HG03520 (cell line): Measurements from ENCODE around the gene C1orf74.

Experiments used
- ATAC-seq: cut with Tn5 transposase; IDR thresholded peaks from one replicate; pipeline ENCODE4 v1.9.1; 2021; ENCODE audit warnings: mild to moderate bottlenecking, moderate library complexity; ENCODE audit not compliant: unreplicated experiment

C1orf74 gene

DNA sequence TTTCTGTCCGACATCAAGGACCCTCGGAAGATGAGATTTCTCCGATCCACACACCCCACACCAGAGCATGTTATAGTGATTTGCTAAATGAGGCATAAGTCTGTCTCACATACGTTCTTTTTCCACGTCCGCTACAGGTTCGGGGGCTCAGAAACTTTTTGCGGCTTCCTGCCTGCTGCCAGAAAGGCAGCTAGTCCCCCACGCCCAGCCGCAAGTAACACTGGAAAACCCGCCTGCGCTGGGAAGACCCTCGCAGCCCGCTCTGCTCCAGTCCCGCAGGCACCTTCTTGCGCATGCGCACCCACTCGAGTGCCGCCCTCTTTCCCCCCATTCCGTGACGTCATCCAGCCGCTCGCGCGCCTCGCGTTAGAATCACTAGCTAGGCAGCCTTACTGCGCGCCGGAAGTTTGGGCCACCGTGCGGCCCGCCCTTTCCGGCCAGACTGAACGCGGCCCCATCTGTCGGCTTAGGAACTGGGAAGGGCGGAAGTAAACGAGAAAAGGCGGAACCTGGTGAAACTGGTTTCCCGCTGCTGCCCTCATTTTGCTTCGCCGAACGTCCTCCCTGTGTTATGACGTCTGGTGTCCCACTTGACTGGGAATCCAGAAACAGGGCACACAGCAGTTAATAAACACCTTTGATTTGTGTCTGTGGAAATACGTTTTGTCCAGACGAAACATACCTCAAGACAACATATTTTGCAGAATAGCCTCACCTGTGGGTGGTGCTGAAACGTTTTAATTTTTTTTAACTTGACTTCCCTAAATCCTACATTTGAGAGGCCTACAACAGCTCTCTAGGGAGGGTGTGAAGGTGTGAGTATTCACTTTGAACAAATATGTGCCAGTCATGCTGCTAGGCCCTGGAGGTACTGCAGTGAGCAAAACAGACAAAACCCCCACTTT is at the start of gene C1orf74:
TSS of gene C1orf74 (minus strand) at position 295 of the 905 bp plus-strand sequence. CDS start 925 bp downstream, outside the sequence.
- ATAC-seq = peak; percentile 99

DNA sequence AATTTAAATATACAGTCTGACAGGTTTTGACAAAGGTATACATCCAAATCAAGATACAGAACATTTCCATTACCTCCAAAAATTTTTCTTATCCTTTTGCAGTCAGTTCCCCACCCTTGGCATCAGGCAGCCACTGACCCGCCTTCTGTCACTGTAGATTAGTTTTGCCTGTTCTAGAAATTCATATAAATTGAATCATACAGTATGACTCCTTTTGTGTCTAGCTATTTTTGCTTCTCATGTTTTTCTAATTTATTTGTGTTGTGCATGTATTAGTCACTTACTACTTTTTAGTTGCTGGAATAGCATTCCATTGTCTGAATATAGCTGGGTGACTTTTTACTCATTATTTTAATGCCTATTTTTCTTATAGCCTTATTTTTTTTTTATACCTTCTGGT is 47.3 kb upstream of the C1orf74 start:
- no peak for ATAC-seq

DNA sequence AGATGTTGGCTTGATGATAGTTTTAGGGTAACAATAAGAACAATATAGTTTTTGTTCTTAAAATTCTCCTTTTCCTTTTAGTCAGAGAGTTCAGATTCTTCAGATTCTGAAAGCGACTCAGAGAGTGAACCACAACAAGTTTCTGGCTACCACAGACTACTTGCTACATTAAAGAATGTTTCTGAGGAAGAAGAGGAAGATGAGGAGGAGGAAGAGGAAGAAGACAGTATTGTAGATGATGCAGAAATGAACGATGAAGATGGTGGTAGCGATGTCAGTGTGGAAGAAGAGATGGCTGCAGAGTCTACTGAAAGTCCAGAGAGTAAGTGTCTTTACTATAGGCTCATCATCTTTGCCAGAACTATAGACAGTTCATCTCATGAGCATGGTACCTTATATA is 46.4 kb upstream of the C1orf74 start:
- ATAC-seq = no peak

DNA sequence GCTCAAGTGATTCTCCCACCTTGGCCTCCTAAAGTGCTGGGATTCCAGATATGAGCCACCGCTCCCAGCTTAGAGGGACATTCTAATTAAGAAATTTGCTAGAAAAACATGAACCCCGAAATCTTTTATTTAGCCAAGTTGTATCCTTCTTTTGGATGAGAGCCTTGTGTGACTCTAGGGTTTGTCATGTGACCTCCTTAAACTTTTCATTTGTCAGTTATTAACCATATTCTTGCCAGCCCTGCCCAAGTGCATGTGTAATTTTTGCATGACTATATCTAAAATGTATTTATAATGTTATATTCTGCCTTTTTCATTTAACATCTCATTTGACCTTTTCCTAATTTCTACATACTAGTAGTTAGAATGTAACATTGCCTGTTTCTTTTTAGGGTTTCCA is 45.4 kb upstream of the C1orf74 start:
- ATAC-seq = no peak

DNA sequence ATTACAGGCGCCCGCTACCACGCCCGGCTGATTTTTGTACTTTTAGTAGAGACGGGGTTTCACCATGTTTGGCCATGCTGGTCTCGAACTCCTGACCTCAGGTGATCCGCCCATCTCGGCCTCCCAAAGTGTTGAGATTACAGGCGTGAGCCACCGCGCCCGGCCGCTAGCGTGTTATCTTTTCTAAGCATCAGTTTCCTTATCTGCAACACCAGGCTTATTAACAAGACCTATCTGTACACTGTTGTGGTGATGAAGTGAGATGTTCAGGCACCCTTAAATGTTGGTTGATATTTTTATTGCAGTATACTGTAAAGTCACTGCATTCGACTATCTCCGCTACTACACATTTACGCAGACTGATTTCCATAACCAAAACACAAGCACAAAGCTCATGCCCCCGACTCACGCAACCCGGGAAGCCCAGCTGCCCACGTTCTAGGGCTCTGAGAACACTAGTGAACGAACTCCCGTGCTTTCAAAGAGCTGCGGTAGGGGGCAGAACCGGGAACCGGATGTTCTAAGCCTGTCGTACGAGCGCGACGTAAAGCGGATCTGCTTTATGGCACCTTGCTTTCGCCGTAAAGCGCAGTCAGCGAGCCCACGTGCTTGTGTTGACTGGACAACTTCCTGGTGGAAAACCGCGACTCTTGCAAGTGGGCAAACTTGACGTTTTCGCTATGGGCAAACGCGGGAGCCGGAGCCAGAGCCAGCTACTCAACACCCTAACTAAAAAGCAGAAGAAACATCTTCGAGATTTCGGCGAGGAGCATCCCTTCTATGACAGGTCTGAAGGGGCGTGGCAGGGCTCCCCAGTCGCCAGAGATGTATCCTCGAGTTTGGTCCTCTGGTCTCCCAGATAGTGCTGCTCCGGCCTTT is 43.3 kb upstream of the C1orf74 start, which contains the start of gene UTP25:
TSS of gene UTP25 (plus strand) at position 589 of the 879 bp plus-strand sequence. CDS start at position 681, 92 bp downstream.
- peak; percentile 91 for ATAC-seq

DNA sequence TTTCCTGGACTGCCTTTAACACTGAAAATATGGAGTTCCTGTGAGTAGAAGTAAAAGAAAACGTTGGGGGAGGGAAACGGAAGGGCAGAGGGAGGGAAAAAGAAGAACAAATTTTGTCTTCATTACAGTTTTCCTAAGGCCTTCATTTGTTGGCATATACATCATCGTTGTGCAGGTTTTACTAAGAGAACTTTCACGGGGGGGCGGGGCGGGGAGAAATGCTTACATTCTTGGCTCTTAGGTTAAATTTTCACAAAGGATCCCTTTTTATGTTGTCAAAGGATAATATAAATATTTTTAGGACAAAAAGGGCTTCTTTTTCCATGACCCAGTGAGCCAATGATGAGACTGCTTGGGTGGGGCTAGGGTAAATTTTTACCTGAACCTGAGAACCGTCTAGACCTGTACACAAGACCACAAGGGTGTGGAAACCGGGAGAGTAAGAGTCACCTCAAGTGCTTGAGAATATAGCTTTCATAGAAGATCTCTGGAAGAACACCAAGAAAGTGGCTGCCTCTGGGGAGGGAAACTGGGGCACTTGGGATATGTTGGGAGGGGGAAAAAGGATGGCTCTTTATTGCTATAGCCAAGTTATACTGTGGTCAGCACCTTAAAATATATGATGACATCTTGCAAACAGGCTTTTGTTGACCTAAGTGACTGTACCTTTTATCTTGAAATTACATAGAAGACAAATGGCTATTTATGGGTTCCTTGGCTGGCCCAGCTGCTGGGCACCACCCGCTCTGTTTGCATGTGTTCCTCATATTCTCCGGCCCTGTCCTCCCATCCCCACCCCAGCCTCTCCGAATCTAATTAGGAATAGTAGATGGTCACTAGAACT is 41.5 kb upstream of the C1orf74 start:
- no peak for ATAC-seq

DNA sequence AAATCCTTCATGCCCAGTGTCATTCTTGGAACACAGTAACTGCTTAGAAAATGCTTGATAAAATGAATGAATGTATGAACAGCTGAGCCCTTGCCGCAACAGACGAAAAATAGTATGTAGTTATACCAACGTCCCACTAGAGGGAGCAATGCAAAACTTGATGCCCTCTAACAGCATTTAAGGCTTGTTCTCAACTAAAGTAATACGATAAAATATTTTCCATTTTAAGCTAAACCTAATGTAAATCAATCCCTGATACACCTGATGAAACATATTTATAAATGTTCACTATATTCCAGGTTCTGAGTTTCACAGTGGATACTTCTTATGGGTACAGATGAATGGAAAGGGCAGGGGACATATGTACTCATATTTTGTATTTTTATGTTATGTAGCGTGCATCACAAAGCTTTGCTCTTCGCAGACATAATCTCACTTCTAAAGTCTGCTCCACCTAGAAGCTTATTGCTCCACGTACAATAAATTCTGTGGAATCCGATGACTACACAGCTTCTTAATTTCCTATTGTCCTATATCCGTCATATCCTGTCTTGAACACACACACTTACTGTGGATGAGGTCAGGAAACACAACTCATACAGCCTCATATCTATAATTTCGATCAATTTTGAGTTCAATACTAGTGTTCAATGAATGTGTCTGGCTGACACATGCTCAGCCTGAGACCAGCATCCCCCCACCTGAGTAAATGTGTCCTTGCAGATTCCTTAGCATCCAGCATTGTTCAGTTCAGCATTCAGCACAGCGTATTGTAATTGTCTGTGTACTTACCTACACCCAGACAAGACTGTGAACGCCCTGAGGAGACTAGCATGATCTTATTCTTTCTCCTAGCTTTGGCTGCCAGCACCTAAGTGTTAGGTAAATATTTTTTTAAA is 39.0 kb upstream of the C1orf74 start:
- no peak for ATAC-seq

DNA sequence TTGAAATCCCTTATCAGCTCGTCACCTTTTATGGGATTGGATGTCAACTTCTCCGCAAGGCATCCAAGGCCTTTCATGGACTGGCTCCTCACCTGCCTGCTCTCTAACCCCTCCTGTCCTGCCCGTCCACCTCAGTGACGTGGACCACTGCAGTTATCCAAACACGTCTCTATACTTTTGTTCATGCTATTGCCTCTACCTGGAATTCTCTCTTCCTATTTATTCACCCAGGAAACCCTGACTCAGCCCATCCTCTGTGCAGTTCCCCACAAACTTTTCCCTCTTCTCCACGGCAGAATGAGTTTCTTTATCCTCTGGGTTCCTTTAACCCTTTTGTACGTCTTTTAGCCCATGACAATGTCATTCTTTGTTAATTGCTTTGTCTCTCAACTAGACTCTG is 38.3 kb upstream of the C1orf74 start:
- ATAC-seq = no peak

DNA sequence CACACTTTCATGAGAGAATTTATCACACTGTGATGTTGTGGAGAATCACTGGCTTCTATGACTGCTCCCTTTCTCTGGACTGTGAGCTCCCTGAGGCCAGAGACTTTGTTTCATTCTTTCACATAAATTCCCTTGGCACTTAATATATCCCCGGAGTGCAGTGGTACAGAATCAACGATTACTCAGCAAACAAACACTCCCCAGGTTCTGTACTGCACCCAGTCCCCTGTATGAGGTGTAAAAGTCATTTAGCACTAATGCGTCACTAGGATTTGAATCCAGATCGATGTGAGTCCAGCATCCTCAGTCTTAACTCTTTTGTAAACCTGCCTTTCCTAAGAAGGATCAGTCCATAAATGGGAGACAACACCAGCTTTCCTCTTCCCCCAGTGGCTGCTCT is 36.6 kb upstream of the C1orf74 start:
- ATAC-seq = no peak

DNA sequence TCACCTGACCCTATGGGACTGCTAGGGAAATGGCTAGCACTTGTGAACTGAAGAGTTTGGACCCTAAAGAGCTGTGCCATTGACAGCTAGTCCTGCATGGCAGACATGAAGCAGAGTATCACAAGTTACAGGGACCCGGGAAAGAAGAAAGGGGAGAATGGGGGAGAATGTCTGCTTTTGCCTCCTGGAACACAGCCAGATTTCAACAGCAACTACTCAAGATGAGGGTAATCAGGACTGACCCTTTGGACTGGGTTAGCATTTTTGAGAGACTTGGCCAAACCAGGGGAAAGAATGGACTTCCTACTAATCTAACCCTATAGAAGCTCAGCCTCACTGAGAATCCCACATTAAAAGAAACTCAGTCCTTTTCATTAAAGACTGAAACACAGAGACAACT is 34.7 kb upstream of the C1orf74 start:
- ATAC-seq = no peak

DNA sequence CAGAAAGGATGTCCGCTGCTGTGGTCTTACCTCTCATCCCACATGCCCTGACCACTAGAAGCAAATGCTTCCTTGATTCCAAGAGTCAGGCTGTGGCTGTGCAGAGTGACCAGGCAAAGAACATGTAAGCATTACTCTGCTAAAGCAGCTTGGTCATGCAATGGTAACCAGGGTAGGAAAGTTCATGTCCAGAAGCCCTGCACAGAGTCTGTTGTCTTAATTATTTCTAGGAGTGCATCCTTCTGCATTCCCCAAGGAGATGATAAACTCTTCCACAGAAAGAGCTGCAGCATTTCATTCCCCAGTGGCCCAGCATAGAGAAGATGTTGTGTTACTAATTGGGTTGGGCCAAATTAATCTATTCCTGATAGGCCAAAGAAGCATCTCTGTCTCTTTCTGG is 33.3 kb upstream of the C1orf74 start:
- ATAC-seq = no peak

DNA sequence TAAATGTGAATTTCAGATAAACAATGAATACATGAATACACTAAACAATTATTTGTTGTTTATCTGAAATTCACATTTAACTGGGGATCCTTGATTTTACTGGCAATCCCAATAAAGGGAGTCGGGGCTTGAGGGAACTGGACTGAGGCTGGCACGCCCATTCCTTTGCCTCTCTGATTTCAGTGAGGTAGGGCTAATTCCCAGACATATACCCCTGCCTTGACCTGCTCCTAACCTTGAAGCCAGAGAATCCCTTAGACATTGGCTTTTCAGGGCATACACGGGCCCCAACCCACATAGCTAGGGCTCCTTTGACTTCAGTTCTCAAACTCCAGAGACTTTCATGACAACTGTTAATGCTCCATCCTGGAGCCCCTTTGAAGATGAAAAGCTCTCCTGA is 32.6 kb upstream of the C1orf74 start:
- no peak for ATAC-seq

DNA sequence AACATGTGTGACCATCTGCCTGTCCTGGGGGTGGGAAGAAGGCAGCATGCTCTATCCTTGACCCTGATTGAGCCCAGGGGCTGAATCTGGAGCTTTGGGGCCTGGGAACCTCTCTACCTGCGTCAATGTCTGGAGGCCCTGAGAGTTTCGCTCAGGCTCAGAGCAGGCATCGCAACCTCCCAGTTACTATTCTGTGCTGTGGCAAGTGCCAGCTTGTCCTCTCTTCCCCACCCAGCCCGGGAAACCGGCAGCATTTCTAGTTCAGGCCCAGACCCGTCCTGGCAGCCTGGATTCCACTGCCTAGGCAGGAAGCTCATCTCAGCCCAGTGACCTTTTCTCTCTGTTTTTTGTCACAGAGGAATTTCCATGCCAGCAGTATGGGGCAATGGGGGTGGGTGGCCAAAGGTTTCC is 31.6 kb upstream of the C1orf74 start:
- ATAC-seq = no peak

DNA sequence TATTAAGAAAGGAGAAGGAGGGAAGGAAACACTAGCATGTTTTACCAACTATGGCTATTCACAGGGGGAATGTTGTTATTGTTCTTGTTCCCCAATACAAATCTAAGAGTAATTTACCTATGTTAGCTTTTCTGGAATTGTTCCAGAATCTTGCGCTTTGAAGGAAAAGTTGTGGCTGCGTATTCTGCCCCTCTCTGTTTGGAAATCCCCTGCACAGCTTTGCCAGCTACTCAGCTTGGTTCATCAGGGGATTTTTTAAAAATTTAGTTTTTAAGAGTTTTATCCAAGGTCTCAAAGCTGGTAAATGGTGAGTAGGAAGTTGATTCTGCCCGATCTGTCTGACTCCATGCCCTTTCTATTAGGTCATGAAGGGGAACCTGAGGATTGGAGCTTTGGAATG is 31.1 kb upstream of the C1orf74 start:
- ATAC-seq = no peak

DNA sequence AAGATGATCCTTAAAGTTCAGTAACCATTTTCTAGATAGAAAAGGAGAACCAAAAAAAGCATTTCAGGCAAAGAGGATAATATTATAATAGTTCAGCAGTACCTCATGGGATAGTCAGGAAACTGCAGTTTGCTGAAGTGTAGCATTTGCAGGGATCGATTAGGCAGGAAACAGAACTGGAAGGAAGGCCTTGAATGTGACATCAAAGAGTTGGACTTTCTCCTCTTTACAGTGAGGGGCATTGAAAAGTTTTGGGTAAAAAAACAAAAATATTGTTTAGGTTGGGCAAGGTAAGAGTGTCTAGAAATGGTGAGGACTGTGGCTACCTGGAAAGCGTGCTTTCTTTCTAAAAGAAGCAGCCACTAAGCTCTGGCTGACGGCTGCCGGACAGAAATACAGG is 29.5 kb upstream of the C1orf74 start:
- ATAC-seq = no peak

DNA sequence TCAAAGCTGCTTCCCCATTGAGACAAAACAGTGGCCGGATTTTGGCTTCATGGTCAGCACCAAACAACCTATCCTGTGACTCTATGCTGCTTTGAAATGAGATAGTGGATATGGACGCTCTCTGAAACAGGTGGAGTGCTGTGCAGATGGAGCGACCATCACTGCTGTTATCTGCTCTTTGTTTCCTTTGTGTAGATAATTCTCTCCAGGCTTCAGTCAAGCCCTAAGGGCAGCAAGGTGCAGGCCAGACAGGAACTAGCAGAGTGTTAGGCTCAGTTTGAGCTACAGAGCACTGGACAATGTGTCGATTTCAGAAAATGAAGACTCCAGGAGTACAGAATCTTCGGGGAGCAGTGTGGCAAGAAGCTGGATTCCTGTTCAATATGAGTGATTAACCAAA is 26.4 kb upstream of the C1orf74 start:
- ATAC-seq = no peak

DNA sequence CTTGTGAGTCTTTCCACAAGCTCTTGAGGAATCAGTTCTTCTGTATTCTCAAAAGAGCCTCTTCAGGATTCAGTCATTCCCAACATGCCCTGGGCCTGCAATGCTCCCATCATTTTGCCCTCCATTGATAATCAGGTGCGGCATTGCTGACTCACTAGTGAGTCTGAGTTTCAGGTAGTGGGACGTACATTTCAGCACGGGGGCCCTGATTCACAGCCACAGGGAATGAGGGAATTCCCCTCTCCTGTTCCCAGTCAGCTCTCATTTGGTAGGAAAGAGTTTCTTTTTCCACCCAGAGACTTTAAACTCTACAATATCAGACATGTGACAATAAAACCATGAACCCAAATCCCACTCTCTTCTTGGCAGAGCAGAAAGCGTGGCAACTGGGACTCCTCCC is 25.3 kb upstream of the C1orf74 start:
- no peak for ATAC-seq

DNA sequence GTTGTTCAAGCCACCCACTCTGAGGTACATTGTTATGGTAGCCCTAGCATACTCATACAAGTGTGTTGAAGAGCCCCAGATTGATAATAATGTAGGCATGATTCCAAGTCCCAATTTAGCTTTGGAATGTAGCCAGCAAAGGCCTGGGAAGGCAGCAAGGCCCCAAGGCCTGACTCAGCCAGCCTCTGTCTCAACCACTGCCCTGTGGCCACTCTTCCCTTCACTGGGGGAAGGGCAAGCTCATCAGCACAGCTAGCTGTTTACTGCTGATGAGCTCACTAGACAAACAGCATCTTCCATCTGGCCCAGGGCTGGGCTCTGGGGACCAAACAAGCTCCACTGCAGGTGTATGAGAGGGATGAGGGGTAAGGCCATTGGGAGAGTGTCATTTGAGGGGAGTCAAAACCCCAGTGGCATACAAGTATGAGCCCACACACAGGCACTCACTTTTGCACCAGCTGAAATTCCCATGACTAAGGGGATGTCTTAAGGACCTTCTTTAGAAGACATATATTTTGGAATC is 23.8 kb upstream of the C1orf74 start:
- no peak for ATAC-seq

DNA sequence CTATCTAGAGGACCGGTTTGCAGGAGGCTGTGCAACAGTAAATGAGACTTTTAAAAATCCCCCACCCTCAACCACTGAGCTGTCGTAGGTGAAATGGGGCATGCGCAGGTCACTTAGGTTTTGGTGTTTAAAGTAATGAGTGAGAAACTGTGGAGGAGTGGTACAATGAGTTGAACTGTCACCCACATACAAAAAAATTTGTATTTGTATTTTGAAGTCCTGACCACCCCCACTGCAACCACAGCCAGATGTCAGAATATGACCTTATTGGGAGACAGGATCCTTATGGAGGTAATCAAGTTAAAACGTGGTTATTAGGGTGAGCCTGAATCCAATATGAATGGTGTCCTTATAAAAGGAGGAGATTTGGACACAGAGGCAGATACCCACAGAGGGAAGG is 23.1 kb upstream of the C1orf74 start:
- ATAC-seq = no peak
